Gastrocnemius medialis (tissue), 4 donors: ENCODE measurements around the gene DDT. TPM values are rescaled to one million over a fixed set of nuclear protein-coding genes. Genes with fewer than 3 reads are reported as not detected.

Experiments used
- ATAC-seq, 2 donors: fragments of 150-250 bp; one replicate each; pipeline ENCODE4 v1.9.1; 2016
- DNase-seq, 2 donors: peaks; one replicate each; pipeline ENCODE4 v3.0.0-alpha.2; 2019
- H3K27ac ChIP-seq, 4 donors: fragments of 200-600 bp; sonication (generic); 1 replicate in 1 of 4; 2 replicates in 3 of 4; pipeline ENCODE4 v1.5.1; 2016 to 2018; ENCODE audit warnings: mild to moderate bottlenecking in 2 of 4, moderate library complexity in 1 of 4
- H3K27me3 ChIP-seq, 3 donors: fragments of 200-600 bp; sonication (generic) in 2 of 3; 1 replicate in 1 of 3; 2 replicates in 2 of 3; pipeline versions ENCODE4 v1.5.1 to v1.6.0; 2016 to 2019; ENCODE audit warnings: mild to moderate bottlenecking in 1 of 3, moderate library complexity in 1 of 3
- H3K36me3 ChIP-seq, 2 donors: fragments of 200-600 bp; sonication (generic) in 1 of 2; one replicate each; pipeline ENCODE4 v1.5.1; 2017 to 2018
- H3K4me1 ChIP-seq, 2 donors: fragments of 200-600 bp; sonication (generic) in 1 of 2; one replicate each; pipeline ENCODE4 v1.5.1; 2016 to 2017; ENCODE audit warnings: mild to moderate bottlenecking in 2 of 2
- H3K4me3 ChIP-seq, 4 donors: fragments of 200-600 bp; sonication (generic) in 3 of 4; 1 replicate in 1 of 4; 2 replicates in 3 of 4; pipeline ENCODE4 v1.5.1; 2016 to 2019; ENCODE audit warnings: mild to moderate bottlenecking in 2 of 4
- H3K9me3 ChIP-seq, 3 donors: fragments of 200-600 bp; sonication (generic) in 2 of 3; 1 replicate in 1 of 3; 2 replicates in 2 of 3; pipeline ENCODE4 v1.5.1; 2016 to 2019
- CTCF ChIP-seq, 5 experiments: fragments of 450-650 bp in 3 of 5; fragments of 200-600 bp in 2 of 5; sonication (generic) in 2 of 5; IDR thresholded peaks in 4 of 5; conservative IDR thresholded peaks in 1 of 5; 1 replicate in 4 of 5; 2 replicates in 1 of 5; pipeline ENCODE4 v1.5.1; 2016 to 2019; ENCODE audit warnings: antibody characterized with exemption in 5 of 5, mild to moderate bottlenecking in 3 of 5, moderate library complexity in 3 of 5
- POLR2A ChIP-seq, 2 donors: fragments of 450-650 bp; IDR thresholded peaks; one replicate each; pipeline ENCODE4 v1.6.1; 2017; ENCODE audit warnings: antibody characterized with exemption in 2 of 2, mild to moderate bottlenecking in 2 of 2, moderate library complexity in 2 of 2
- in situ Hi-C, 4 donors: fragments of 200-750 bp; cut with MboI; loops; one replicate each; pipeline versions ENCODE4 v1.15.0 to v1.8.0; 2017; ENCODE audit warnings: low sequenced_read_pairs in 4 of 4
- intact Hi-C: fragments of 100-400 bp; cut with DNase I; formaldehyde crosslinking; loops from one replicate; pipeline ENCODE4 v1.15.1; 2023; ENCODE audit warnings: low total_unique reads
- total RNA-seq, 4 donors: library from RNA; depleted of rRNA; stranded (reverse); fragments of >200 nt; gene quantifications; one replicate each; pipeline versions ENCODE4 v1.1.0 to v1.2.3, GENCODE V29; 2016

Gene DDT
- total RNA-seq, 4 donors from 2014 or later: 98.1 to 134 (median 107) TPM

GRCh38 chr22:24007253-24008021 lies 33.2 kb upstream of the DDT start:
- intact Hi-C loops: loop anchor here (5.0 kb wide), 1 partner anchor 70 kb away; no protein-coding TSS in a partner anchor

GRCh38 chr22:24006914-24007214 lies 32.6 kb upstream of the DDT start:
- intact Hi-C loops (loop anchor here (5.0 kb wide), 1 partner anchor 70 kb away; no protein-coding TSS in a partner anchor), in situ Hi-C loops (loop anchor here in 1 of 4 donors (5.0 kb wide), 1 partner anchor 70 kb away; no protein-coding TSS in a partner anchor)
- no peak for DNase-seq
- no peak for TF ChIP-seq POLR2A (IDR thresholded peaks at IDR 0.05)
- no peak for TF ChIP-seq CTCF (IDR thresholded peaks at IDR 0.05 in 4 of 5, conservative IDR thresholded peaks at IDR 0.05 in 1 of 5)
- Histone ChIP-seq H3K4me3 (no peak overlapping the region), H3K36me3 (no peaks in the 10 kb centered on the region), H3K27ac (no peak overlapping the region), H3K9me3 (no peaks in the 10 kb centered on the region), H3K4me1 (peaks cover 3 to 9% of the 10 kb centered on the region in 2 donors), H3K27me3 (no peaks in the 10 kb centered on the region)
- ATAC-seq: no peak

More at GRCh38 chr22:24007253-24008021, 33.2 kb upstream of the DDT start:
- no peak for ATAC-seq
- Histone ChIP-seq H3K9me3 (no peaks in the 10 kb centered on the region), H3K4me1 (peaks cover 8 to 14% of the 10 kb centered on the region in 2 donors), H3K4me3 (no peak overlapping the region), H3K27me3 (no peaks in the 10 kb centered on the region), H3K27ac (no peak overlapping the region), H3K36me3 (no peaks in the 10 kb centered on the region)
- in situ Hi-C loops: loop anchor here in 1 of 4 donors (5.0 kb wide), 1 partner anchor 70 kb away; no protein-coding TSS in a partner anchor
- TF ChIP-seq POLR2A (IDR thresholded peaks at IDR 0.05) (no peak), CTCF (IDR thresholded peaks at IDR 0.05 in 4 of 5, conservative IDR thresholded peaks at IDR 0.05 in 1 of 5) (no peak)
- no peak for DNase-seq

GRCh38 chr22:24006207-24006913 lies 32.1 kb upstream of the DDT start:
- no peak for DNase-seq
- H3K36me3 ChIP-seq: no peaks in the 10 kb centered on the region
- no peaks in the 10 kb centered on the region for H3K9me3 ChIP-seq
- in situ Hi-C loops: loop anchor here in 1 of 4 donors (5.0 kb wide), 1 partner anchor 69 kb away; no protein-coding TSS in a partner anchor
- no peak overlapping the region for H3K4me3 ChIP-seq
- no peak overlapping the region for H3K27ac ChIP-seq
- peaks cover 0 to 4% of the 10 kb centered on the region in 2 donors for H3K4me1 ChIP-seq
- intact Hi-C loops: loop anchor here (5.0 kb wide), 1 partner anchor 69 kb away; no protein-coding TSS in a partner anchor
- no peak for ATAC-seq
- TF ChIP-seq POLR2A (IDR thresholded peaks at IDR 0.05): no peak
- no peak for TF ChIP-seq CTCF (IDR thresholded peaks at IDR 0.05 in 4 of 5, conservative IDR thresholded peaks at IDR 0.05 in 1 of 5)
- no peaks in the 10 kb centered on the region for H3K27me3 ChIP-seq

GRCh38 chr22:24005201-24005600 lies 31.0 kb upstream of the DDT start, which contains the start of gene GSTT4:
GSTT4 (minus strand) TSS chr22:24005453; CDS start chr22:24005356, 97 bp downstream.
- Histone ChIP-seq H3K4me1 (peaks cover 0 to 4% of the 10 kb centered on the region in 2 donors), H3K27ac (peak within 1 kb of the TSS in 2 of 4 donors; percentile 5 to 31), H3K27me3 (no peaks in the 10 kb centered on the region), H3K36me3 (no peaks in the 10 kb centered on the region), H3K4me3 (no peak within 1 kb of the TSS), H3K9me3 (no peaks in the 10 kb centered on the region)
- in situ Hi-C loops (loop anchor here in 1 of 4 donors (5.0 kb wide), 1 partner anchor 68 kb away; no protein-coding TSS in a partner anchor), intact Hi-C loops (loop anchor here (5.0 kb wide), 1 partner anchor 68 kb away; no protein-coding TSS in a partner anchor)
- ATAC-seq: no peak
- no peak for DNase-seq
- TF ChIP-seq CTCF (IDR thresholded peaks at IDR 0.05 in 4 of 5, conservative IDR thresholded peaks at IDR 0.05 in 1 of 5): no peak
- no peak for TF ChIP-seq POLR2A (IDR thresholded peaks at IDR 0.05)
